Glutamatergic neuron (in vitro differentiated cells): Measurements from ENCODE around the gene CDYL. TPM values are rescaled to one million over a fixed set of nuclear protein-coding genes. Genes with fewer than 3 reads are reported as not detected.

Experiments used
- DNase-seq: peaks from one replicate; pipeline ENCODE4 v3.0.0; 2022
- H3K27ac Mint-ChIP-seq: one replicate; pipeline ENCODE4 v1.8.0; 2020; ENCODE audit warnings: mild to moderate bottlenecking, mixed read lengths, inconsistent platforms; ENCODE audit not compliant: unreplicated experiment
- H3K27me3 Mint-ChIP-seq: one replicate; pipeline ENCODE4 v1.8.0; 2020; ENCODE audit warnings: mild to moderate bottlenecking, moderate library complexity, mixed read lengths, inconsistent platforms; ENCODE audit not compliant: unreplicated experiment
- H3K36me3 Mint-ChIP-seq: one replicate; pipeline ENCODE4 v1.8.0; 2020; ENCODE audit warnings: mild to moderate bottlenecking, mixed read lengths, inconsistent platforms; ENCODE audit not compliant: unreplicated experiment
- H3K4me1 Mint-ChIP-seq: one replicate; pipeline ENCODE4 v1.8.0; 2020; ENCODE audit warnings: mild to moderate bottlenecking, low read depth, mixed read lengths, inconsistent platforms; ENCODE audit not compliant: unreplicated experiment
- H3K4me3 Mint-ChIP-seq: one replicate; pipeline ENCODE4 v1.8.0; 2020; ENCODE audit warnings: mild to moderate bottlenecking, mixed read lengths, inconsistent platforms; ENCODE audit not compliant: unreplicated experiment
- H3K9me3 Mint-ChIP-seq: one replicate; pipeline ENCODE4 v1.8.0; 2020; ENCODE audit warnings: mild to moderate bottlenecking, moderate library complexity, mixed read lengths, inconsistent platforms; ENCODE audit not compliant: unreplicated experiment
- total RNA-seq: library from RNA; stranded (reverse); fragmentation: NEBNext Ultra II Directional; extraction: Animal tissue kit (Norgen Biotek cat#: 25700); gene quantifications from one replicate; pipeline ENCODE4 v1.2.1, GENCODE V29; 2021; ENCODE audit not compliant: unreplicated experiment
- TF ChIP-seq, protein P1 (sequence below): fragments of 200-600 bp; sonication (generic); IDR thresholded peaks from one replicate; pipeline ENCODE4 v1.5.0; 2021; ENCODE audit not compliant: partially characterized antibody, unreplicated experiment

CDYL gene
- total RNA-seq, 1 donor from 2014 or later: 63.3 TPM

DNA sequence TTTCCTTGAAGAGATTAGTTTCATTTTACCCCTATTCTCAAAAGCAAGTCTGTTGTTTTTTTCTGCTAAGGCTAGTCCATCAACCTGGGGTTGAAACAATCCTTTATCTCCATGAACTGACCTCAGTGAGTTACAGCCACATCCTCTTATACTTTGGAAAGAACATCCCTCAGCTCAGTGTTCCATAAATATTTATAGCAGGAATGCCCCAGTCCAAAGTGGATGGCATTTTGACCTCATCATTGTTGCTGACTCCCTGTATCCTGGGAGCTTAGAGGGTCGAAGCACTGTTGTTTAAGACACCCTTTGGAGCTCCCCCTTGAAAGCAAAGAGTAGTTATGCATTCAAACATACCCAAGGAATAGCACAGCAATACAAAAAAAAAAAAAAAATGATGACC lies 16.2 kb upstream of the CDYL start:
- DNase-seq: no peak
- Mint-ChIP-seq H3K9me3 (peaks cover 3% of the 10 kb centered on the region), H3K4me3 (no peak overlapping the region), H3K4me1 (no peaks in the 10 kb centered on the region), H3K36me3 (peaks cover 25% of the 10 kb centered on the region), H3K27ac (no peak overlapping the region), H3K27me3 (peaks cover 1% of the 10 kb centered on the region)
- TF ChIP-seq, protein P1, sequence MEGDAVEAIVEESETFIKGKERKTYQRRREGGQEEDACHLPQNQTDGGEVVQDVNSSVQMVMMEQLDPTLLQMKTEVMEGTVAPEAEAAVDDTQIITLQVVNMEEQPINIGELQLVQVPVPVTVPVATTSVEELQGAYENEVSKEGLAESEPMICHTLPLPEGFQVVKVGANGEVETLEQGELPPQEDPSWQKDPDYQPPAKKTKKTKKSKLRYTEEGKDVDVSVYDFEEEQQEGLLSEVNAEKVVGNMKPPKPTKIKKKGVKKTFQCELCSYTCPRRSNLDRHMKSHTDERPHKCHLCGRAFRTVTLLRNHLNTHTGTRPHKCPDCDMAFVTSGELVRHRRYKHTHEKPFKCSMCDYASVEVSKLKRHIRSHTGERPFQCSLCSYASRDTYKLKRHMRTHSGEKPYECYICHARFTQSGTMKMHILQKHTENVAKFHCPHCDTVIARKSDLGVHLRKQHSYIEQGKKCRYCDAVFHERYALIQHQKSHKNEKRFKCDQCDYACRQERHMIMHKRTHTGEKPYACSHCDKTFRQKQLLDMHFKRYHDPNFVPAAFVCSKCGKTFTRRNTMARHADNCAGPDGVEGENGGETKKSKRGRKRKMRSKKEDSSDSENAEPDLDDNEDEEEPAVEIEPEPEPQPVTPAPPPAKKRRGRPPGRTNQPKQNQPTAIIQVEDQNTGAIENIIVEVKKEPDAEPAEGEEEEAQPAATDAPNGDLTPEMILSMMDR: no peak

DNA sequence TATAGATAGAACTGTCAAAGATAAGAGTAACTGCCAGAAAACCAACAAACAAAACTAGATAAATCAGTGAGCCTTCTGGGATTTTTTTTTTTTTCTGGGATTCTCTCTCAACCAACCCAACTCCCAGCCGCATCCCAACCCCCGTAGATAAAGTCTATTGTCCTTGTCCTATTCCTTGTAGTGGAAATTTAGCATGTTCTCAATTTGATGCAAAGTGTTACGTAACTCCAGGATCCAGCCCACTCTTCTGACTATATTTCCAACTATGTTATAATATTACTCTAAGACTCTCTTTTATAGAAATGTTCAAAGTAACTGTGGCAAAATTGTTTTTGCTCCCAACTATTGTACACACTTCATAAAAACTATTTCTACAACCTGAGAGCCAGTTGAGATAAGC lies 15.4 kb upstream of the CDYL start:
- Mint-ChIP-seq H3K27me3 (peaks cover 1% of the 10 kb centered on the region), H3K4me1 (no peaks in the 10 kb centered on the region), H3K36me3 (peaks cover 24% of the 10 kb centered on the region), H3K9me3 (peaks cover 4% of the 10 kb centered on the region), H3K4me3 (no peak overlapping the region), H3K27ac (no peak overlapping the region)
- no peak for DNase-seq
- TF ChIP-seq, protein P1: no peak

DNA sequence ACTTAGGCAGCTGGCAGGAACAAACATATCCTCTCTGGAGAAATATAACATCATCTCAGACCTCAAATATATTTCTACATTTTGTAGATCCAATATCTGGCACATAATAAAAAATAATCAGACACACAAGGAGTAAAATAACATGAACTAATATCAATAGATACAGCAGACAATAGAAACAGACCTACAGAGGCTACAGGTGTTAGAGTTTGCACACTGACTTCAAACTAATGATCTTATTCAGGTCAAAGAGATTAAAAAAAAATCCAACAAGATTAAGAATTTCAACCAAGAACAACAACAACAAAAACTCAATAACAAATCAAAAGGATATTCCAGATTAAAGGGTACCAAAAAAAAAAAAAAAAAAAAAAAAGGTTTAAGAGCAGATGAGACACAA lies 13.9 kb upstream of the CDYL start:
- TF ChIP-seq, protein P1: no peak
- Mint-ChIP-seq H3K27ac (no peak overlapping the region), H3K4me3 (no peak overlapping the region), H3K27me3 (peaks cover 1% of the 10 kb centered on the region), H3K4me1 (no peaks in the 10 kb centered on the region), H3K9me3 (peaks cover 4% of the 10 kb centered on the region), H3K36me3 (peaks cover 18% of the 10 kb centered on the region)
- no peak for DNase-seq

DNA sequence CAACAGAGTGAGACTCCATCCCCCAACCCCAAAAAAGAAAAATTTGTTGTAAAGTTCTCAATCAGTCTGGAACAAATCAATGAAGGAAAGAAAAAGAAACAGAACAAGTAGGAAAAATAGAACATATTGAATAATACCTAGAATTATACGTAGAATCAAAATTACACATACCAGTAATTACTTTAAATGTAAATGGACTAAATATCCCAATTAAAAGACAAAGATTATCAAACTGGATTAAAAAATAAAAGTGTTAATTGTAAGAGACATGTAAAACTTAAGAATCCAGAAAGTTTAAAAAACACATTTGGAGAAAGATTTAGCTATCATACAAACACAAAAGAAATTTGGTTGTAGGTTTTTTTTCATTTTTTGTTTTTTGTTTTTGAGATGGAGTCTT lies 12.3 kb upstream of the CDYL start:
- no peaks in the 10 kb centered on the region for H3K4me1 Mint-ChIP-seq
- H3K36me3 Mint-ChIP-seq: peaks cover 18% of the 10 kb centered on the region
- no peak overlapping the region for H3K4me3 Mint-ChIP-seq
- peaks cover 4% of the 10 kb centered on the region for H3K9me3 Mint-ChIP-seq
- no peak for DNase-seq
- peaks cover 1% of the 10 kb centered on the region for H3K27me3 Mint-ChIP-seq
- no peak overlapping the region for H3K27ac Mint-ChIP-seq
- TF ChIP-seq, protein P1: no peak

DNA sequence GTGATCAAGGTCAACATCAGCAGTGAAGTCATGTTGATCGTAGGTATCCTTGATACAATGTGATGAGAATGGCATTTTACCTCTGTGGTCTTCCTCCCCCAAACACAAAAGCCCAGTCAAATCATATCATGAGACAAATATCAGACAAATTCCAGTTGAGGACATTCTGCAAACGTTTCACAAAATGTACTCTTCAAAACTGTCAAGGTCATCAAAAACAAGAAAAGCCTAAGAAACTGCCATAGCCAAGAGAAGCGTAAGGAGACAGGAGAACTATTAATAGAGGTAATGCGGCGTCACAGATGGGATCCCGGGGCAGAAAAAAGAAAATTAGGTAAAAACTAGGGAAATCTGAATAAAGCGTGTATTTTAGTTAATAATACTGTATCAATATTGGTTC lies 7.4 kb upstream of the CDYL start:
- DNase-seq: no peak
- peaks cover 3% of the 10 kb centered on the region for H3K9me3 Mint-ChIP-seq
- H3K4me3 Mint-ChIP-seq: no peak overlapping the region
- TF ChIP-seq, protein P1: no peak
- no peaks in the 10 kb centered on the region for H3K36me3 Mint-ChIP-seq
- H3K27ac Mint-ChIP-seq: no peak overlapping the region
- H3K27me3 Mint-ChIP-seq: peaks cover 2% of the 10 kb centered on the region
- no peaks in the 10 kb centered on the region for H3K4me1 Mint-ChIP-seq
